Spleen (tissue), 11 donors: Measurements from ENCODE around the gene VPS35. TPM values are rescaled to one million over a fixed set of nuclear protein-coding genes. Genes with fewer than 3 reads are reported as not detected.

Experiments used
- DNase-seq: peaks from one replicate; pipeline ENCODE4 v3.0.0-alpha.2; 2020
- H3K27ac ChIP-seq, 8 donors: fragments of 200-600 bp; sonication (generic) in 7 of 8; 1 replicate in 4 of 8; 2 replicates in 4 of 8; pipeline versions ENCODE4 v1.5.0 to v1.8.0; 2016 to 2021; ENCODE audit warnings: inconsistent platforms in 4 of 8, mild to moderate bottlenecking in 4 of 8, moderate library complexity in 1 of 8
- H3K27me3 ChIP-seq, 7 donors: fragments of 200-600 bp; sonication (generic) in 6 of 7; replicated peaks in 1 of 7; 1 replicate in 4 of 7; 2 replicates in 3 of 7; pipeline versions ENCODE4 v1.5.0 to v1.8.0; 2016 to 2021; ENCODE audit warnings: inconsistent platforms in 3 of 7, mild to moderate bottlenecking in 1 of 7
- H3K36me3 ChIP-seq, 6 donors: fragments of 200-600 bp; sonication (generic) in 5 of 6; 1 replicate in 4 of 6; 2 replicates in 2 of 6; pipeline versions ENCODE4 v1.5.0 to v1.8.0; 2016 to 2021; ENCODE audit warnings: inconsistent platforms in 2 of 6
- H3K4me1 ChIP-seq, 6 donors: fragments of 200-600 bp; sonication (generic) in 5 of 6; 1 replicate in 3 of 6; 2 replicates in 3 of 6; pipeline versions ENCODE4 v1.5.0 to v1.8.0; 2016 to 2021; ENCODE audit warnings: inconsistent platforms in 3 of 6
- H3K4me3 ChIP-seq, 8 donors: fragments of 200-600 bp; sonication (generic) in 7 of 8; 1 replicate in 4 of 8; 2 replicates in 4 of 8; pipeline versions ENCODE4 v1.5.0 to v1.8.0; 2016 to 2021; ENCODE audit warnings: inconsistent platforms in 4 of 8, mild to moderate bottlenecking in 4 of 8, moderate library complexity in 2 of 8
- H3K9me3 ChIP-seq, 8 donors: fragments of 200-600 bp; sonication (generic) in 7 of 8; 1 replicate in 4 of 8; 2 replicates in 4 of 8; pipeline versions ENCODE4 v1.5.0 to v1.8.0; 2016 to 2021; ENCODE audit warnings: inconsistent platforms in 4 of 8
- POLR2A ChIP-seq, 3 donors: fragments of 450-650 bp; IDR thresholded peaks; one replicate each; pipeline ENCODE4 v1.5.1; 2017; ENCODE audit warnings: antibody characterized with exemption in 3 of 3, mild to moderate bottlenecking in 1 of 3
- POLR2AphosphoS5 ChIP-seq, 3 donors: sonication (generic); formaldehyde crosslinking; IDR thresholded peaks; one replicate each; pipeline ENCODE4 v1.5.1; 2017; ENCODE audit warnings: antibody characterized with exemption in 3 of 3
- WGBS, 5 donors: extraction: QIAGEN DNeasy Blood & Tissue Kit in 3 of 5; methylation state at CpG; one replicate each; pipeline versions ENCODE4 v1.1.5 to v1.1.7; 2013 to 2018; 5-methylcytosine and 5-hydroxymethylcytosine counted together
- intact Hi-C: fragments of 100-400 bp; cut with DNase I; formaldehyde crosslinking; loops from one replicate; pipeline ENCODE4 v1.15.0; 2023; ENCODE audit warnings: low total_unique reads
- polyA plus RNA-seq, 3 donors: library from polyadenylated mRNA; stranded (reverse); fragments of 200-250 nt; gene quantifications; one replicate each; pipeline ENCODE4 v1.2.1, GENCODE V29; 2013
- total RNA-seq, 7 donors: library from RNA; depleted of rRNA in 3 of 7; stranded (reverse); fragments of >200 nt in 3 of 7; fragmentation: NEBNext Ultra II Directional in 4 of 7; extraction: Animal tissue kit (Norgen Biotek cat#: 25700) in 4 of 7; gene quantifications; one replicate each; pipeline versions ENCODE4 v1.1.0 to v1.2.1, GENCODE V29; 2016 to 2021
- TF ChIP-seq, protein P1 (sequence below), 11 experiments: fragments of 200-600 bp in 7 of 11; fragments of 450-650 bp in 4 of 11; sonication (generic) in 4 of 11; IDR thresholded peaks in 8 of 11; conservative IDR thresholded peaks in 3 of 11; 1 replicate in 7 of 11; 2 replicates in 4 of 11; pipeline versions ENCODE4 v1.4.0 to v1.8.0; 2016 to 2021; ENCODE audit warnings: antibody characterized with exemption in 11 of 11, inconsistent platforms in 4 of 11, mild to moderate bottlenecking in 1 of 11
- donor health status: healthy with polysubstance abuse.
- donor health status: DM: no; HTN: no; CAD: no; lungs with moderate emphysema.
- donor health status: DM: no; HTN: no; CAD: no.
- donor health status: Bipolar disorder and iron deficiency.
- donor health status: healthy.
- donor health status: DM: no; HTN: no; CAD: no.
- donor health status: DM: yes; HTN: yes; CAD: no.

Gene VPS35
- total and polyA plus RNA-seq, 10 donors: 18.1 to 111 (median 82.6) TPM

DNA sequence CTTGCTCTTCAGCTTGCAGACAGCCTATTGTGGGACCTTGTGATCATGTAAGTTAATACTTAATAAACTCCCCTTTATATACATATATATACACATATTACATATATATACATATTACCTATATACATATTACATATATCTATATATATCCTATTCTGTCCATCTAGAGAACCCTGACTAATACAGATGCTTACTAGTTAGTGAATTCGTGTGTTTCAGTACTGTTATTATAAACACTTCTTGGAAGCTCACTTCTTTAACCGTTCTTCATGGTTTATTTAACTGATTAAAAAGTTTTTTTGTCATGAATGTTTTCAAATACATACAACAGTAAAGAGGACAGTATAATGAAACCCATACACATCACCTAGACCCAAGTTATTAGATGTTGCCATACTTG is 13.1 kb upstream of the VPS35 start:
- H3K9me3 ChIP-seq: no peaks in the 10 kb centered on the region
- WGBS, 5 donors: 72 to 90% (median 82%) methylated on average over 2 of the region's 2 CpGs
- no peaks in the 10 kb centered on the region for H3K27me3 ChIP-seq
- no peaks in the 10 kb centered on the region for H3K4me1 ChIP-seq
- H3K4me3 ChIP-seq: no peak overlapping the region
- intact Hi-C loops: no loop called here
- TF ChIP-seq POLR2AphosphoS5 (IDR thresholded peaks at IDR 0.05): no peak
- no peak for TF ChIP-seq POLR2A (IDR thresholded peaks at IDR 0.05)
- TF ChIP-seq, protein P1, sequence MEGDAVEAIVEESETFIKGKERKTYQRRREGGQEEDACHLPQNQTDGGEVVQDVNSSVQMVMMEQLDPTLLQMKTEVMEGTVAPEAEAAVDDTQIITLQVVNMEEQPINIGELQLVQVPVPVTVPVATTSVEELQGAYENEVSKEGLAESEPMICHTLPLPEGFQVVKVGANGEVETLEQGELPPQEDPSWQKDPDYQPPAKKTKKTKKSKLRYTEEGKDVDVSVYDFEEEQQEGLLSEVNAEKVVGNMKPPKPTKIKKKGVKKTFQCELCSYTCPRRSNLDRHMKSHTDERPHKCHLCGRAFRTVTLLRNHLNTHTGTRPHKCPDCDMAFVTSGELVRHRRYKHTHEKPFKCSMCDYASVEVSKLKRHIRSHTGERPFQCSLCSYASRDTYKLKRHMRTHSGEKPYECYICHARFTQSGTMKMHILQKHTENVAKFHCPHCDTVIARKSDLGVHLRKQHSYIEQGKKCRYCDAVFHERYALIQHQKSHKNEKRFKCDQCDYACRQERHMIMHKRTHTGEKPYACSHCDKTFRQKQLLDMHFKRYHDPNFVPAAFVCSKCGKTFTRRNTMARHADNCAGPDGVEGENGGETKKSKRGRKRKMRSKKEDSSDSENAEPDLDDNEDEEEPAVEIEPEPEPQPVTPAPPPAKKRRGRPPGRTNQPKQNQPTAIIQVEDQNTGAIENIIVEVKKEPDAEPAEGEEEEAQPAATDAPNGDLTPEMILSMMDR (IDR thresholded peaks at IDR 0.05 in 8 of 11, conservative IDR thresholded peaks at IDR 0.05 in 3 of 11): no peak
- peaks cover 0 to 15% (median 0%) of the 10 kb centered on the region in 6 donors for H3K36me3 ChIP-seq
- no peak for DNase-seq
- no peak overlapping the region for H3K27ac ChIP-seq

DNA sequence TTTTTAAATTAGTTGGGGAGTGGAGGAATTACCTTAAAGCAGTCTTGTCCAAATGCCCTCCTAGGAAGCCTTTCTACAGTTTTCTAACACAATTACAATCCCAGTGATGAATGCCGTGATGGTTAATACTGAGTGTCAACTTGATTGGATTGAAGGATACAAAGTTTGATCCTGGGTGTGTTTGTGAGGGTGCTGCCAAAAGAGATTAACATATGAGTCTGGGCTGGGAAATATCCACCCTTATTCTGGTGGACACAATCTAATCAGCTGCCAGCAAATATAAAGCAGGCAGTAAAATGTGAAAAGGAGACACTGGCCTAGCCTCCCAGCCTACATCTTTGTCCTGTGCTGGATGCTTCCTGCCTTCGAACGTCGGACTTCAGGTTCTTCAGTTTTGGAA is 12.6 kb upstream of the VPS35 start:
- intact Hi-C loops: no loop called here
- Histone ChIP-seq H3K27ac (no peak overlapping the region), H3K9me3 (no peaks in the 10 kb centered on the region), H3K4me1 (no peaks in the 10 kb centered on the region), H3K36me3 (peaks cover 0 to 19% (median 0%) of the 10 kb centered on the region in 6 donors), H3K27me3 (no peaks in the 10 kb centered on the region), H3K4me3 (no peak overlapping the region)
- TF ChIP-seq POLR2AphosphoS5 (IDR thresholded peaks at IDR 0.05): no peak
- TF ChIP-seq, protein P1 (IDR thresholded peaks at IDR 0.05 in 8 of 11, conservative IDR thresholded peaks at IDR 0.05 in 3 of 11): no peak
- WGBS, 5 donors: 89 to 94% (median 93%) methylated on average over 4 of the region's 4 CpGs
- DNase-seq: no peak

DNA sequence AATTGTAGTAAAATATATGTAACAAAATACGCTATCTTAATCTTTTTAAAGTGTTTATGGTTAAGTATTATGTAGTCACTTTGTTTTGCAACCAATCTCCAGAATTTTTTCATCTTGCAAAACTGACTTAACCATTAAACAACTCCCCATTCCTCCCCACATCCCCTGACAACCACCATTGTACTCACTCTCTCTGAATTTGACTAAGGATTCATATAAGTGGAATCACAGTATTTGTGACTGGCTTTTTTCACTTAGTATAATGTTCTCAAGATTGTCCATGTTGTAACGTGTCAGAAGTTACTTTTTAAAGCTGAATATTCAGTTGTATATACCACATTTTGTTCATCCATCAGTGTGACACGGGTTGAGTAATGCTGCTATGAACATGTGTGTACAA is 11.1 kb upstream of the VPS35 start:
- Histone ChIP-seq H3K4me3 (no peak overlapping the region), H3K36me3 (peaks cover 0 to 34% (median 0%) of the 10 kb centered on the region in 6 donors), H3K9me3 (no peaks in the 10 kb centered on the region), H3K4me1 (no peaks in the 10 kb centered on the region), H3K27me3 (no peaks in the 10 kb centered on the region), H3K27ac (no peak overlapping the region)
- DNase-seq: no peak
- intact Hi-C loops: no loop called here
- WGBS, 5 donors: 90 to 97% (median 93%) methylated on average over 3 of the region's 3 CpGs
- TF ChIP-seq POLR2A (IDR thresholded peaks at IDR 0.05): no peak

DNA sequence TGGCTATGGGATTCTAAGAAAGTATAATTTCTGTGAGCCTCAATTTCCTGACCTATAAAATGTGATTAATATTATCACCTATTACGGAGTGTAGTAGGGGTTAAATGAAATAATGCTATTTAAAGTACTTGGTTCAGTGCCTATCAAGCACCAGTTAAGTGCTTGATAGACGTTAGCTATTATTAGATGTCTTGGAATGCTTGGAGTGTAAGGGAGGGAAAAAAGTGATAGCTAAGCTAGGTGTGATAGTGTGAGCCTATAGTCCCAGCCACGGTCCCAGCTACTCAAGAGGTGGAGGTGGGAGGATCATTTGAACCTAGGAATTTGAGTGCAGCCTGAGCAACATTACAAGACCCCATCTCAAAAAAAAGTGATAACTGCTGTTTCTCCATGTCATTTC is 8.0 kb upstream of the VPS35 start:
- Histone ChIP-seq H3K9me3 (no peaks in the 10 kb centered on the region), H3K36me3 (peaks cover 0 to 43% (median 0%) of the 10 kb centered on the region in 6 donors), H3K27me3 (no peaks in the 10 kb centered on the region), H3K27ac (no peak overlapping the region), H3K4me1 (peaks cover 0 to 13% (median 4%) of the 10 kb centered on the region in 6 donors), H3K4me3 (no peak overlapping the region)
- DNase-seq: no peak
- intact Hi-C loops: loop anchor here (10.0 kb wide), 1 partner anchor 108 kb away; no protein-coding TSS in a partner anchor
- TF ChIP-seq, protein P1 (IDR thresholded peaks at IDR 0.05 in 8 of 11, conservative IDR thresholded peaks at IDR 0.05 in 3 of 11): no peak
- no peak for TF ChIP-seq POLR2A (IDR thresholded peaks at IDR 0.05)
- no peak for TF ChIP-seq POLR2AphosphoS5 (IDR thresholded peaks at IDR 0.05)
- WGBS, 5 donors: 78 to 96% (median 89%) methylated on average over 3 of the region's 3 CpGs

DNA sequence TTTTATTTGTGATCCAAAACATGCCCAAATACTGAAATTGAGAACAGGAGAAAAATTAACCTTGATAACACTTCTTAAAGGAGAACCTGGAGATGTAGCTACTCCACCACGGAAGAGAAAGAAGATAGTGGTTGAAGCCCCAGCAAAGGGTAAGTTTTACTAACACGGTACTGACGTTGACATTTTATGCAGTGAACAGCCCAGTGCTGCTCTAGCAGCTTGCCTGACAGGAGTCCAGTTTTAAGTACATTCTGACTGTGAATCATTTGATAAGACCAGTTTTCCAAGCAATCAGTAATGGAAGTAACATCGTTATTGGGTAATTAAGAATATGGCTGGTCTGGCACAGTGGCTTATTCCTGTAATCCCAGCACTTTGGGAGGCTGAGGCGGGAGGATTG is 7.0 kb upstream of the VPS35 start:
- WGBS, 5 donors: 92 to 99% (median 97%) methylated on average over 5 of the region's 5 CpGs
- no peak overlapping the region for H3K4me3 ChIP-seq
- peaks cover 0 to 43% (median 0%) of the 10 kb centered on the region in 6 donors for H3K36me3 ChIP-seq
- H3K27me3 ChIP-seq: no peaks in the 10 kb centered on the region
- no peaks in the 10 kb centered on the region for H3K9me3 ChIP-seq
- no peak overlapping the region for H3K27ac ChIP-seq
- intact Hi-C loops: loop anchor here (10.0 kb wide), 1 partner anchor 109 kb away; no protein-coding TSS in a partner anchor
- H3K4me1 ChIP-seq: peaks cover 0 to 23% (median 12%) of the 10 kb centered on the region in 6 donors
- no peak for DNase-seq
- TF ChIP-seq, protein P1 (IDR thresholded peaks at IDR 0.05 in 8 of 11, conservative IDR thresholded peaks at IDR 0.05 in 3 of 11): no peak
- TF ChIP-seq POLR2AphosphoS5 (IDR thresholded peaks at IDR 0.05): no peak
- TF ChIP-seq POLR2A (IDR thresholded peaks at IDR 0.05): no peak
